Measurements from ENCODE around the gene TSPAN10.

The TSPAN10 gene

DNA sequence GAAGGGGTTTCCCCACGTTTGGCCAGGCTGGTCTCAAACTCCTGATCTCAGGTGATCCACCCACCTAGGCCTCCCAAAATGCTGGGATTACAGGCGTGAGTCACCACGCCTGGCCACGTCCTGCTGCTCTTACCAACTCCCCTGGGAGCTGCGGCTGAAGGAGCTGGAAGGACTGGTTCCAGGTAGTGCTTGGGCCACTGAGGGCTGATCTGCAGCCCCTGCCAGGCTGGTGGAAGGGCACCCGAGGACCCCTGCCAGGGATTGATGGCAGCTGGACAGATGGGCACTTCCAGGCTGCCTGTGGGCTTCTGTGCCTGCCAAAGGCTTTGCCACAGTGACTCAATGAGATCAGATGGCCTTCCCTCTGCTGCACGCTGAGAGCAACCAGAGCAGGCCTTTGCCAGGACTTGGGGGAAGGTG, 27.1 kb downstream of the TSPAN10 start:
- DNase-seq (ENCODE audit: low read depth): no peak

DNA sequence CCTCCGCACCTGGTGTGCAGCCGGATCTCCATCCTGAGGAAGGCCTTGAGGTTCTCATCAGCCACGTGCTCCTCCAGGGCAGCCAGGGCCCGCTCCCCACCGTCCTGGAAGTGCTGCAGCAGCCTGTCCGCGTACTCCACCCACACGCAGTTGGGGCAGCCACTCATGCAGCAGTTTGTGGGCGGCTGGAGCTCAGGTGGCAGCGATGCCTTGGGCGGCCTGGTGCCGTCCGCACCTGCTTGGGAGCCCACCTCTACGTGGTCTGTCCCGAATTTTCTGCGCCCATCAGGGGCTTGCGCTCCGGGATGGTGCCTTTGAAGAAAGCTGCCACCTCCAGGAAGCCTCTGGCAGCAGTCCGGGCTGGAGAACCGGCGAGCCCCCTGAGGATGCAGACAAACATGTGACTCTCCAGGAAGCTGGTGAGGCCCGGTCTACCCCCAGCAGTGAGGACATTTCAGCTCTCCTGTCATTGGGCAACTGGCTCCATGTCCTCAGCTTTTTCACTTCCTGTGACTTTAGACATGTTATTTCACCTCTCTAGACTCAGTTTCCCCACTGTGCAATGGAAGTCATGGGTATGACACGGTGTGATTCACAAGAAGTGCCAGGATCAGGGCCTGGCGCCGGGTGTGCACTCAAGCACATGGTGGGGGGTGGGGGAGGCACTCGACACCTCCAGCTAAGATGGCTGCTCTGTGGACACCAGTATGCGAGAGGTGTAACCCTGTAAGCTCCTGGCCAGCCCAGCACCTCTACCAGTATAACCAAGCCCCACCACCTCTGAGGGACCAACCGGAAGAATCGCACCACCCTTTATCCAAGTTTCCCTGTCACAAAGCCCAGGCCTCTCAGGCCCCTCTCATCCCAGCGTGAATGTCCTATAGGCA, 28.5 kb downstream of the TSPAN10 start:
- DNase-seq (ENCODE audit: low read depth): peak; percentile 21

DNA sequence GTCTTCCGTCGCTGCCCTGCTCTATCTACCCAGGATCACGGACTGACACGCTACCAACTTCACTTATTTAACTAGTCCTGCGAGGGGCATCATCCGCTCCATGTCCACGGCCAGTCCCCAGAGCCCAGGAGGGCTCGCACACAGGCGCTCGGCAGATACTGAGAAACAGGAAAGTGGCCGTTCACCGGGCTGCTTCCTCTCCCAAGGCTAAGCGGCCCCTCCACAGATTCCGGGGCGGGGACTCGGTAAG, 29.0 kb downstream of the TSPAN10 start:
- no peak for DNase-seq (ENCODE audit: low read depth)

DNA sequence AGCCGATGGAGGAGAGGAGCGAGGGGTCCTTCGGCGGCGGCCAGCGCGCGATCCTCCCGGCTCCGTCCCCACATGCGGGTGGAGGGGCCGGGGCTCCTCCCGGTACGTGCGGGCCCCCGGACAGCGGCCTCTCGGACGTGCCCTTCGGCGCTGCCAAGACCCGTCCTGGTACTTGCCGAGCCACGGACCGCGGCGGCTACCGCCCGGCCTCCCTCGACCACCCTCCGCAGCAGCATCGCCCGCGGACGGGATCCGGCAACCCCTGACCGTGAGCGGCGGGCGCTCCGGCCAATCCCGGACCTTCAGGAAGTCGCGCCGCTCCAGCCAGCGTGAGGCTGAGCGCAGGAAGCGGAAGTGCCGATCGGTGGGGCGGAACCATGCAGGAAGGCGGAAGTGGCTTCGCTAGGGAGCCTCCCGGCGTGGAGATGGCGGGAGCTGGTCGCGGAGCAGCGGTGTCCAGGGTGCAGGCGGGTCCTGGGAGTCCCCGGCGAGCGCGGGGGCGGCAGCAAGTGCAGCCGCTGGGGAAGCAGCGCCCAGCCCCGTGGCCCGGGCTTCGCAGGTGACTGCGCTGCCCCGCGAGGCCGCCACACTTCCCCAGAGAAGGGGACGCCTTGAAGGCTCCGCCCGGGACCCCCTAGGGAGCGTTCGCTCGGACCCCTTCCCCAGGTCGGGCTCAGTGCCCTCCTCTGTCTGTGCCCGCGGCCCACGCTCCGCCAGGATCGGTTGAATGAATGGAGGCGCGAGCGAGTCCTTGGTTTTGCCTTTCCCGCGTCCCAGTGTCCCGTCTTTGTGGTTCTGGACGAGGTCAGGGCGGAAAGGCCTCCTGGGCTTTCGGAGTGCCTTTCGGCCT, 29.6 kb downstream of the TSPAN10 start, which contains the start of the genes CCDC137 and OXLD1:
TSS of gene CCDC137 (plus strand) at position 396 of the 850 bp plus-strand sequence. CDS start at position 426, 30 bp downstream.
TSS of gene OXLD1 (minus strand) at position 264 of the 850 bp plus-strand sequence. CDS start at position 236, 28 bp downstream.
- DNase-seq (ENCODE audit: low read depth): peak; percentile 95

DNA sequence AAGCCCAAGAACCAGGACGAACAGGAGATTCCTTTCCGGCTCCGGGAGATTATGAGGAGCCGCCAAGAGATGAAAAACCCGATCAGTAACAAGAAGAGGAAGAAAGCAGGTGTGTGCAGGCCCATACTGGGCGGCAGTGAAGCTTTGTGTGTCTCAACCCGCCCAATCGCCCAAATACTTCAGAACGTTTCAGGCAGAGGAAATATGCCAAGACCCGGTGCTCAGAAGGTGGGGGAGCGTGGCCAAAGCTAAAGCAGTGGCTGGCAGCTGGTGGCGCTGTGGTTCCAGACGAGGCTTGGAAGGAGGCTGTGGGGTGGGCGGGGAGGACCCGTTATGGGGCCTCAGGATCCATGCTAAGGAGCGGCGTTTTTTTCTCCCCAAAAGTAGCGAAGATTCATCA, 30.8 kb downstream of the TSPAN10 start:
- DNase-seq (ENCODE audit: low read depth): no peak

DNA sequence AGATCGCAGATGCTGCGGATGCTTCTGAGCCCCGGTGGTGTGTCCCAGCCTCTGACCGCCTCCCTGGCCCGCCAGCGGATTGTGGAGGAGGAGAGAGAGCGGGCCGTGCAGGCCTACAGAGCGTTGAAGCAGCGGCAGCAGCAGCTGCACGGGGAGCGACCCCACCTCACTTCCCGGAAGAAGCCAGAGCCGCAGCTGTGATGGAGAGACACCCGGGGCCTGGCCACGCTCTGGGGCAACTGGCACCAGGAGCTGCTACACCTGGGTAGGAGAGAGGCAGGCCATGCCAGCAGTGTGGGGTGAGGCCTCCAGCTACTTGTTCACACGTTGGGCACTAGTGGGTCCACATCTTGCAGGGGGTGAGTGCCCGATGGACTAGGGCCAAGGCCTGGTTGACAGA, 35.5 kb downstream of the TSPAN10 start:
- DNase-seq (ENCODE audit: low read depth): no peak

DNA sequence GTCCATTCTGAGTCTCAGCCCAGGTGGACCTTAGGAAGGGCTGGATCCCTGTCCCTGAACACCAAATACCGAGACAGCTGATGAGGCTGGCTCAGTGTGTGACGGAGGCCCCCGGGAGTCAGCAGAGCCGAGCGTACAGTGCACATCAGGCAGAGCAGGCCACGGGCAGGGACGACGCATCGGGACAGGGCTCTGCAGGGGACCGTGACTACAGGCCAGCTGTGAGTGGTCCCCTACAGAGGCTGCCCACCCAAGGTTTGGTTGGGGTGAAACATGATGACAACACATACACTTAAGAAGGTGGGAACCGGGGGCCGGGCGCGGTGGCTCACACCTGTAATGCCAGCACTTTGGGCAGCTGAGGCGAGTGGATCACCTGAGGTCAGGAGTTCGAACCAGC, 36.0 kb downstream of the TSPAN10 start:
- DNase-seq (ENCODE audit: low read depth): no peak

DNA sequence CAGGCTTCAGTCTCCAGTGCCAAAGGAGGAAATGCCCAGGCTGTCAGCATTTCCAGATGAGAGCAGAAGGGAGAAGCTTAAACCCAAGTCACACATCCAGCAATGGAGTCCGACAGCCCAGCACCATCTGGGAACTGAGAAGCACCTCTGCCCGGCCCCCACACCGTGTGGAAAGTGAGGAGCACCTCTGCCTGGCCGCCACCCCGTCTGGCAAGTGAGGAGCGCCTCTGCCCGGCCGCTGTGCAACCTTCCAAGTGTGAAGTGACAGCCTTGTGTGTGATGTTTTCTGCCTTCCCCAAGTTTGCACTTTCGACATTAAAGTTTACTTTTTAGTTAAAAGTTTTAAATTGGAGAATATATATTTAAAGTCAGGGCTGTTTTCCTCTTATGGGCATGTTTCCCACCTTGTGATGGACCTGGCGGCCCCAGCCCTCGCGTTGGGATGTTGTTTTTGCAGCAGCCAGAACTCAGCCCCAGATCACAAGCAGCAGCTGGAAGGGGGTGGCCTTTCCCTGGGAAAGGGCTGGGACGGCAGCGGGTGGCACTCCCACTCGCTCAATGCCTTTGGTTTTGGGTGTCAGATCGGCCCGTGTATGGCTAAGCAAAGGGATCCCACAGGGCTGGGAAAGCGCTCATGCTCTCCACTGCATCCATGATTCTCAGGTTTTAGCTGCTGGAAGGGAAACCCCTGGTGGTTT, 36.7 kb downstream of the TSPAN10 start:
- DNase-seq (ENCODE audit: low read depth): no peak

DNA sequence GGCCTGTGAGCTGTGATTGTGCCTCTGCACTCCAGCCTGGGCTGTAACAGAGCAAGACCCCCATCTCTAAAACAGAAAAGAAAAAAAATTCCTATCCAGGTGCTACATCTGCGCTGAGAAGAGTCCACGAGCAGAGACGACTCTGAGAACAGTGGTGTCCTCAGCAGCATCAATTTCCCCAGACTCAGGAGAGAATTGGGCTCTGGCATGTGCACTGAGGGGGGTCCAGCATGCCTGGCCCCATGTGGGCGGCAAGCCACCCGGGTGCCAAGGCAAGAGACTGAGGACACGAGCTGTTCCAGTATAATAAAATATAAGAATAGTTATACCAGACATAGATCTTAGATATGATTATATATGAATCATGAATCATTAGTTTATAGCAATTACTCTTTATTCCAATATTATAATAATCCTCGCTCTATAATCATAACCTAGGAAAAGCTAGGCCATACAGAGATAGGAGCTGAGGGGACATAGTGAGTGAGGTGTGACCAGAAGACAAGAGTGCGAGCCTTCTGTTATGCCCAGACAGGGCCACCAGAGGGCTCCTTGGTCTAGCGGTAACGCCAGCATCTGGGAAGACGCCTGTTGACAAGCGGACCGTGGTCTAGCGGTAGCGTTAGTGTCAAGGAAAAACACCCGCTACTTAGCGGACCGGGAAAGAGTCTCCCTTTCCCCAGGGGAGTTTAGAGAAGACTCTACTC, 38.7 kb downstream of the TSPAN10 start:
- peak; percentile 32 for DNase-seq (ENCODE audit: low read depth)

DNA sequence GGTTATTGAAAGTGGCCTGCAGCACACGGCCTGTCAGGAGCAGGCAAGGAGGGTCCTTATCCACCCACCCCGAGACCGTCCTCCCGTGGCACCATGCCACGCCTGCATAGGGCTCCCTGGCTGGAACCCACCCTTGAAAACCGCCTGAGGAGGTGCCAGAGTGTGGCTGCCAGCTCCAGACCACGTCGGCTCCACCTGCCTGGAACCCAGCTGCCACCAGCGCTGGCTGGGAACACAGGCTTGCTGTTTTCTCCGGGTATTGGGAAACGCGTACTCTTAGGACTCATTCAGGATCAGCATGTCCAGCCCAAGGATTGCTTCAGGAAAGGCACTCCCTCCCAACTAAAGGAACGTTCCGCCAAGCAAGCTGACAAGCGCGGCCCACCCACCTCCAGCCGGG, 39.9 kb downstream of the TSPAN10 start:
- no peak for DNase-seq (ENCODE audit: low read depth)

DNA sequence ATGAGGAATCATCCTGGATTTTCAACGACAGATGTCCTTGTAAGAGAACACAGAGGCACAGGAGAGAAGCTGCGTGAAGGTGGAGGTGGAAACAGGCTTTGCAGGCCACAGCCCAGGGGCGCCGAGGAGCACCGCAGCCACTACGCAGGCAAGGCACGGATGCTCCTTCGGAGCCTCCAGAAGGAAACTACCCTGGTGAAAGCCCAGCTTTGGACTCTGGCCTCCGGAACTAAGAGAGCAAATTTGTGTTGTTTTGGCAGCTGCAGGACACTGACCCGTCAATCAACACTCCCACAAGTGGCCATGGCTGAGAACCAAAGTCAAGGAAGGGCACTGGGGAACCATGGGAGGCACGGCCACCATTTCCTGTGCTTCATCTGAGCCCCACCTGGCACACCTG, 43.2 kb downstream of the TSPAN10 start:
- DNase-seq (ENCODE audit: low read depth): no peak

DNA sequence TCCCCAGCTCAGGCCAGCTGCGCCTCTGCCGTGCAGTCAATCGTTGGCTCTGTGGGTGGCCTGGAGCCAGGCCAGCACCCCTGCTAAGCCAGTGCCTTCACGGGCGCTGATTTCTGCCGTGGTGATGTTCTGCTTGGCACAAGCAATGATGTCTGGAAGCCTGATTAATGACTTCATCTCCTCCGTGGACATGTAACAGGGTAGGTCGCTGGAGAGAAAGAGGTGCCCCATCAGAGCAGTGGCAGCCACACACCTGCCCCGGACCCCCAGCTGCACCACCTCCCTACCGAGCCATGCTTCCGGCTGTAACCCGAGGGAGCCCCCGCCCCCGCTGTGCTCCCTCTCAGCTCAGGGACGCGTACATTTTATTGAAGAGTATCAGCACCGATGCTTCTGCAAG, 44.7 kb downstream of the TSPAN10 start:
- DNase-seq (ENCODE audit: low read depth): no peak

DNA sequence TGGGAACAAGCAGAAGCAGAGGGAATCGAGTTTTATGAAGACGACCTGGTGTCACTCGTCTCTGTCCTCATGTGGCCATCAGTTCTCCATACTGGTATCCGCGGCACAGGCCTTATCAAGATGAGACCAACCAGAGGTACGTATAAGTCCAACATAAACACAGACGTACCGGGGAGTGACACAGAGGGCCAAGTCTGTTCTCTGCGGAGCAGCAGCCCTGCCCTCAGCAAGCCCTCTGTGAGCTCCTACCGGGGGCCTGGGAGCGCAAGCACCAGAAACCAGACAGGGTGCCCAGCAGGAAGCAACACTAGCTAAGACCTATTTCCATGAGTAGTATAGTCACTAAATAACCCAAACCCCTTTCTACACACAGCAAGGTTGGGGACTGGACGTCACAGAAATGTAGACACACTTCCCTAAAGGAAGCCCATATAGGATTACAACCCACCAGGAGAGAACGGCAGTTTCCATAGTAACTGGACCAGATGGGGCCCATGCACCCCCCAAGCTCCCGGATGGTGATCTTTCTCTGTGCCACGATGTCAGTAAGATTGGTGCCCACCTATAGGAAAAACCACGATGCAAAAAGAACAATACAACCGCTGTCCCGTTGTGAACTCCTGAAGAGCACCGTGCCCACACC, 45.7 kb downstream of the TSPAN10 start:
- no peak for DNase-seq (ENCODE audit: low read depth)

DNA sequence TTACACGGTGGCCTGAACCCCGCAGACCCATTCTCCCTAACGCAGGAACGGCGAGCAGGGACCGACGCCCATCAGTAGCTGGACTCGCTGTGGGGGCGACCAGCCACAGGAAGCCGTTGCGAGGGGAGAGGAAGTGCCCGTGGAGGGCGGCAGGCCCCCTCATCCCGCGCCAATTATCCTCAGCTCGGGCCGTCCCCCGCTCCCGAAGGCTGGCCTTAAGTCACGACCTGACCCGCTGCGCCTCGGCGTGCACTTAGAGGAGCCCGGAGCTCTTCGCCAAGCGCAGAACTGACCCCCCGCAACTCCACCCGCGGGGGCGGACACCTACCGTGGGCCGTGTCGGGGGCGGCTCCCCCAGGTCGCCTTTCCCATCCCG, 46.2 kb downstream of the TSPAN10 start:
- no peak for DNase-seq (ENCODE audit: low read depth)

DNA sequence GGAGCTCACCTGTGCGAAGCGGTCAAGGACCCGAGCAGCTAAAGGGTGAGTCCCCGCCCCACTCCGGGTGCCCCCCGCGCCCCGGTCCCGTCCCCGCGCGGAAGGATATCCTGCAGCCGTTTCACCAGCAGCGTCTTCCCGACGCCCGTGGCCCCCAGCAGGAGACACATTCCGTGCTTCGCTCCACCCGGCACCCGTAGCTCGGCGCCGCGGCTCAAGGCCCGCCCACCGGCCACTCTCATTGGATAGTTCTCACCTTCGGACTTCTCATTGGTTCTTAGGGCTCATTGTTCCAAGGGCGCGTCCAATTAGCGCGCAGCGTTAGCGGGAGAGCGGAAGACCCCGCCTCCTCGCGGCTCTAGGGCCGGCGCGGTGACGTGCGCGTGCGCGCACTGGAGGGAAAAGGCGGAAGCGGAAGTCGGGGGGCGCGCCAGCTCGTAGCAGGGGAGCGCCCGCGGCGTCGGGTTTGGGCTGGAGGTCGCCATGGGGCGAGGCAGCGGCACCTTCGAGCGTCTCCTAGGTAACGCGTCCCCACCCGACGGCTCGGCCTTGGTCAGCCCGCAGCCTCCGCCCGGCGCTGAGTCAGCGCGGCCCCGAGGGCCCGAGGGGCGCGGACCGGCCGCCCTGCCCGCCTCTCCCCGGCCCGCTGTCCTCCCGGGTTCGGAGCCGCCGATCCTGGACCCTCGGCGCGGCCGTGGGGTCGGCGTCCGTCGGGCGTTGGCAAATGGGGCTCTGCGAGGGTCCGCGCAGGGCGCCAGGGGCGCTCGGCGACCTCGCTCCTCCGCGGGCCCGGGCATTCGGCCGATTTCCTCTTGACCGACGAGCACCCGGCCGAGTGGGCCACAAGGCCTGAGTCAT, 46.8 kb downstream of the TSPAN10 start, which contains the start of the genes ARL16 and HGS:
TSS of gene ARL16 (minus strand) at position 214 of the 858 bp plus-strand sequence. CDS start at position 170, 44 bp downstream.
TSS of gene HGS (plus strand) at position 428 of the 858 bp plus-strand sequence. CDS start at position 484, 56 bp downstream.
- peak; percentile 99 for DNase-seq (ENCODE audit: low read depth)

DNA sequence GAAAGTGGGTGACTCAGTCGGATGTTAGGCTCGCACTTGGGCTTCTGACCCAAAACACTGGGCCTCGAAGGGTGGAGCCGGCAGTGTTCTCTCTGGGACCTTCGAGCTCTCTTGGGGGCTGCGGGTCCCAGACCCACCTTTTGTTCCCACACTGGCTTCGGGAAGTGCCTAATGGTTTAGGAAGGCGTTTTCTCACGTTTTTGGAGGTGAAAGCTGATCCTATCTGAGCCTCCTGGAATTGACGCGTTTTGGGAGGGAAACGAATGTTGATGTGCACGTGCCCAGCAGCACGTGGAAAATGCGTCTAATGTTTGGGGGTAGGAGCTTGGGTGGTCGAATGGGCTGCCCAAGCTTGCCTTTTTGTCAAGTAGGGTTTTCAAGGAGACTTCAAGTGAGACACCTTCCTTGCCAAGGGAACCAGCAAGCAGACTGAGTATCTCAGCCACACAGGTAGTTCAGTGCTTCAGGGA, 47.5 kb downstream of the TSPAN10 start:
- DNase-seq (ENCODE audit: low read depth): no peak

DNA sequence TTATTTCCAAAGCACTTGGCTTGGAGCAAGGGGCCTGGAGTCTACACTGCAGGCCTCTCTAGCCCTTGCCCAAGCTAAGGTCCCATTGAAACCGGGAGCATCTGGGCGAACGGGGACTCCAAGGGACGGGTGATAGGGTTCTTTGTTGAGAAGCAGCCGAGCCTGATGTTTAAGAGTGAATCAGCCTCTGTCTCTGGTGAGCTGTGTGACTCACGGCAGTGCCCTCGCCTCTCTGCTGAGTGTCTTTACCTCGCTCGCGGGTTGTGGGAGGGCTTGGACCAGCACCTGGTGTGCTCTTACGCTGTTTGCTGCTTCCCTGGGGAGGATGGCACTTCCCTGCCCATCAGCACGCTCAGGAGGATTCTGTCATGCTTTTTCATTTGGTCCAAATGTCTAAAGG, 48.1 kb downstream of the TSPAN10 start:
- DNase-seq (ENCODE audit: low read depth): peak; percentile 68

DNA sequence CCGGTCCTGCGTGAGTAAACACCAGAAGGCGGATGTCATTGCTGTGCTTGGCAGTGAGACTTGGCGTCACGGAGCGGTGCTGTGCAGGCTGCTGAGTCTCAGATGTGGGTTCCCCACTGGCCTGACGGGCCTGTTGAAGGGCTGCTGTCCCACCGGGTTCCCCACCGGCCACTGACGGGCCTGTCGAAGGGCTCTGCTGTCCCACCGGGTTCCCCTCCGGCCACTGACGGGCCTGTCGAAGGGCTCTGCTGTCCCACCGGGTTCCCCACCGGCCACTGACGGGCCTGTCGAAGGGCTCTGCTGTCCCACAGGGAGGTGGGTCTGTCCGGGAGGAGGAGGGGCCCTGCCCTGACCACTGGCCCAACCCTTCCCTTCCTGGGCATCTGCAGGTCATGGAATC, 49.6 kb downstream of the TSPAN10 start:
- DNase-seq (ENCODE audit: low read depth): no peak

DNA sequence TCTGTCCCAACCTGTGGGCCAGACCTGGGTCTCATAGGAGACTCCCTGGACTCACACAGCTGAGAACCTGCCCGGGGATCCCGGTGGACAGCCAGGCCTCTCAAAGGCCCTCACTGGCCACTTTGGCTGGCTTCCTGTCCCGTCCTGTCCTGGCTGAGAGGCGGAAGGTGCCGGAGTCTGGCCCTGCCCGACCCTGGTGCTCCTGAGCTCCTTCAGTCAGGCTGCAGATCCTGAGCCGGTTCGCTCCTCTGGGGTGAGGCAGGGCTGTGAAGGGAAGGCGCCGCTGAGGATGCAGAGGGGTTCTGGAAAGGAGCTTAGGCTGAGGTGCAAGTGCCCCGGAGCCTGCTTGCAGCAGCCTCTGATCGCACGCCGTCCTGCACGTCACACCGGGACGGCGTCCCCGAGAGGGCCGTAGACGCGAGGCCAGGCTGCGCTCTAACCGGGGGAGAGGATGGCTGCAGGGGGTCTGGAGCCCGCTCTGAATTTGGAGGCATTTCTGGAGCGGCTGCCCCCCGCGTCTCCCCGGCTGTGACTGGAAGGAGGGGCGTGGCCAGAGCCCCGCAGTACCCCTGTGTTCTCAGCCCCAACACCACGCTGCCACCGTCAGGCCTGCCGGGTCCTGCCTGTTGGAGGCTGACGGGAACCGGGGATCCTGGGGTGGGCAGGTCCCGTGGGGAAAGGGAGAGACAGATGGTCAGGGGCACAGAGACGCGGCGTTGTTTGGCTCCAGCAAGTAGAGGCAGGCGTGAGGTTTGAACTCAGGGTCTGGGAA, 51.0 kb downstream of the TSPAN10 start:
- DNase-seq (ENCODE audit: low read depth): no peak

Data from amniotic epithelial cell (primary cell).